Esophagus muscularis mucosa (tissue), 4 donors: Measurements from ENCODE around the gene API5. TPM values are rescaled to one million over a fixed set of nuclear protein-coding genes. Genes with fewer than 3 reads are reported as not detected.
"Not testable (repeated sequence)": the region's sequence is repeated elsewhere in the genome, so short reads cannot be mapped to it uniquely, and the experiment has no call there.

ENCODE experiments used
- DNase-seq: peaks from one replicate; pipeline ENCODE4 v3.0.0-alpha.2; 2017; ENCODE audit errors: extremely low spot score
- H3K27ac ChIP-seq, 4 donors: fragments of 200-600 bp; sonication (generic); replicated peaks in 1 of 4; 1 replicate in 3 of 4; 2 replicates in 1 of 4; pipeline ENCODE4 v1.5.1; 2016 to 2019; ENCODE audit warnings: mild to moderate bottlenecking in 1 of 4
- H3K27me3 ChIP-seq, 4 donors: fragments of 200-600 bp; sonication (generic); one replicate each; pipeline versions ENCODE4 v1.5.1 to v1.6.0; 2016 to 2019
- H3K36me3 ChIP-seq, 4 donors: fragments of 200-600 bp; sonication (generic); one replicate each; pipeline ENCODE4 v1.5.1; 2016 to 2019
- H3K4me1 ChIP-seq, 4 donors: fragments of 200-600 bp; sonication (generic); one replicate each; pipeline ENCODE4 v1.5.1; 2016 to 2019
- H3K4me3 ChIP-seq, 4 donors: fragments of 200-600 bp; sonication (generic); 1 replicate in 2 of 4; 2 replicates in 2 of 4; pipeline ENCODE4 v1.5.1; 2016 to 2019; ENCODE audit warnings: mild to moderate bottlenecking in 4 of 4, moderate library complexity in 1 of 4
- H3K9me3 ChIP-seq, 4 donors: fragments of 200-600 bp; sonication (generic); 1 replicate in 3 of 4; 2 replicates in 1 of 4; pipeline ENCODE4 v1.5.1; 2016 to 2019
- EP300 ChIP-seq: sonication (generic); formaldehyde crosslinking; IDR thresholded peaks from one replicate; pipeline ENCODE4 v1.6.1; 2017; ENCODE audit warnings: antibody characterized with exemption
- POLR2A ChIP-seq: fragments of 450-650 bp; IDR thresholded peaks from one replicate; pipeline ENCODE4 v1.6.1; 2017; ENCODE audit warnings: antibody characterized with exemption, moderate library complexity, mild to moderate bottlenecking, low read depth
- POLR2AphosphoS5 ChIP-seq, 2 donors: sonication (generic); formaldehyde crosslinking; IDR thresholded peaks; one replicate each; pipeline ENCODE4 v1.6.1; 2017; ENCODE audit warnings: antibody characterized with exemption in 2 of 2
- WGBS: methylation state at CpG from one replicate; pipeline ENCODE4 v1.1.5; 2018; 5-methylcytosine and 5-hydroxymethylcytosine counted together
- intact Hi-C: fragments of 100-400 bp; cut with DNase I; formaldehyde crosslinking; loops from one replicate; pipeline ENCODE4 v1.15.1; 2023
- total RNA-seq, 4 donors: library from RNA; depleted of rRNA; stranded (reverse); fragments of >200 nt; gene quantifications; one replicate each; pipeline versions ENCODE4 v1.1.0 to v1.2.1, GENCODE V29; 2016
- TF ChIP-seq, protein P1 (sequence below), 3 experiments: fragments of 200-600 bp in 2 of 3; fragments of 450-650 bp in 1 of 3; sonication (generic) in 2 of 3; IDR thresholded peaks; one replicate each; pipeline ENCODE4 v1.5.1; 2017 to 2019; ENCODE audit warnings: antibody characterized with exemption in 3 of 3, mild to moderate bottlenecking in 2 of 3, moderate library complexity in 1 of 3

Gene API5
- total RNA-seq, 4 donors from 2014 or later: 84.4 to 105 (median 91.9) TPM

DNA sequence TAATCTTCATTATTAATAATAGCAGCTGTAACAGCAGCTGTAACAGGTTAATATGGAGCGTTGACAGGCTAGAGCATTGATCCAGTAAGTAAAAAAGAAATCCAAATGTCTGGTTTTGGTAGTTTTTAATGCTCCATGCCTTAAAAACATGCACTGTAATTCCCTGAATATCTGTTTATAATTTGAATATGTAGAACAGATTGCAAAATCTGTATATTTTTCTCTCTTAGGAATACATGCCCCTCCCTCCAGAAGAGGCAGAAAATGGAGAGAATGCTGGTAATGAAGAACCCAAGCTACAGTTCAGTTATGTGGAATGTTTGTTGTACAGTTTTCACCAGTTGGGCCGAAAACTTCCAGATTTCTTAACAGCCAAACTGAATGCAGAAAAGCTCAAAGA lies 16.7 kb downstream of the API5 start:
- H3K27ac ChIP-seq: no peak overlapping the region

DNA sequence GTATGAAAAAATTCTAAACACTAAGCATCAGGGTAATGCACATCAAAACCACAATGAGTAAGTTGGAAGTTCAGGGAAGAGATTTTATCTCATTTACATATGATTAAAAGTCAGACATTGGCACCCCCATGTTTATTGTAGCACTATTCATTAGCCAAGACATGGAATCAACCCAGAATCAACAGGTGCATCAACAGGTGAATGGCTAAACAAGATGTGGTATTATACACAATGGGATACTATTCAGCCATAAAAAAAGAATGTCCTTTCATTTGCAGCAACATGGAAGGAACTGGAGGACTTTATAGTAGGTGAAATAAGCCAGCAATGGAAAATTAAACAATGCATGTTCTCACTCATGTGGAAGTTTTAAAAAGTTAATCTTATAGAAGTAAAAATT lies 29.4 kb downstream of the API5 start:
- no peaks in the 10 kb centered on the region for H3K27me3 ChIP-seq
- no peak overlapping the region for H3K4me3 ChIP-seq
- peaks cover 32 to 58% (median 45%) of the 10 kb centered on the region in 4 donors for H3K36me3 ChIP-seq
- no peak overlapping the region for H3K27ac ChIP-seq
- H3K4me1 ChIP-seq: no peaks in the 10 kb centered on the region
- no peak for DNase-seq
- no peaks in the 10 kb centered on the region for H3K9me3 ChIP-seq
- intact Hi-C loops: no loop called here
- TF ChIP-seq, protein P1, sequence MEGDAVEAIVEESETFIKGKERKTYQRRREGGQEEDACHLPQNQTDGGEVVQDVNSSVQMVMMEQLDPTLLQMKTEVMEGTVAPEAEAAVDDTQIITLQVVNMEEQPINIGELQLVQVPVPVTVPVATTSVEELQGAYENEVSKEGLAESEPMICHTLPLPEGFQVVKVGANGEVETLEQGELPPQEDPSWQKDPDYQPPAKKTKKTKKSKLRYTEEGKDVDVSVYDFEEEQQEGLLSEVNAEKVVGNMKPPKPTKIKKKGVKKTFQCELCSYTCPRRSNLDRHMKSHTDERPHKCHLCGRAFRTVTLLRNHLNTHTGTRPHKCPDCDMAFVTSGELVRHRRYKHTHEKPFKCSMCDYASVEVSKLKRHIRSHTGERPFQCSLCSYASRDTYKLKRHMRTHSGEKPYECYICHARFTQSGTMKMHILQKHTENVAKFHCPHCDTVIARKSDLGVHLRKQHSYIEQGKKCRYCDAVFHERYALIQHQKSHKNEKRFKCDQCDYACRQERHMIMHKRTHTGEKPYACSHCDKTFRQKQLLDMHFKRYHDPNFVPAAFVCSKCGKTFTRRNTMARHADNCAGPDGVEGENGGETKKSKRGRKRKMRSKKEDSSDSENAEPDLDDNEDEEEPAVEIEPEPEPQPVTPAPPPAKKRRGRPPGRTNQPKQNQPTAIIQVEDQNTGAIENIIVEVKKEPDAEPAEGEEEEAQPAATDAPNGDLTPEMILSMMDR (IDR thresholded peaks at IDR 0.05): no peak
- no peak for TF ChIP-seq EP300
- no peak for TF ChIP-seq POLR2A
- no peak for TF ChIP-seq POLR2AphosphoS5 (IDR thresholded peaks at IDR 0.05)

More for the DNA sequence above, 16.7 kb downstream of the API5 start:
- Histone ChIP-seq H3K27me3 (no peaks in the 10 kb centered on the region), H3K4me3 (no peak overlapping the region), H3K4me1 (no peaks in the 10 kb centered on the region), H3K36me3 (peaks cover 64 to 99% (median 96%) of the 10 kb centered on the region in 4 donors), H3K9me3 (no peaks in the 10 kb centered on the region)
- WGBS: 94% methylated on average over 2 of the region's 2 CpGs
- TF ChIP-seq POLR2A: no peak
- TF ChIP-seq EP300: no peak
- TF ChIP-seq, protein P1 (IDR thresholded peaks at IDR 0.05): no peak
- TF ChIP-seq POLR2AphosphoS5 (IDR thresholded peaks at IDR 0.05): no peak
- intact Hi-C loops: no loop called here
- DNase-seq: no peak

DNA sequence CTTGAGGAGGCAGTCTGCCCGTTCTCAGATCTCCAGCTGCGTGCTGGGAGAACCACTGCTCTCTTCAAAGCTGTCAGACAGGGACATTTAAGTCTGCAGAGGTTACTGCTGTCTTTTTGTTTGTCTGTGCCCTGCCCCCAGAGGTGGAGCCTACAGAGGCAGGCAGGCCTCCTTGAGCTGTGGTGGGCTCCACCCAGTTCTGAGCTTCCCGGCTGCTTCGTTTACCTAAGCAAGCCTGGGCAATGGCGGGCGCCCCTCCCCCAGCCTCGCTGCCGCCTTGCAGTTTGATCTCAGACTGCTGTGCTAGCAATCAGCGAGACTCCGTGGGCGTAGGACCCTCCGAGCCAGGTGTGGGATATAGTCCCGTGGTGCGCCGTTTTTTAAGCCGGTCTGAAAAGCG lies 39.6 kb downstream of the API5 start:
- H3K9me3 ChIP-seq, intact Hi-C loops, H3K4me1 ChIP-seq, DNase-seq, H3K27ac ChIP-seq, H3K27me3 ChIP-seq, H3K36me3 ChIP-seq, H3K4me3 ChIP-seq: not testable (repeated sequence)
- no CpG with 5 or more reads among the region's 17 CpGs for WGBS

DNA sequence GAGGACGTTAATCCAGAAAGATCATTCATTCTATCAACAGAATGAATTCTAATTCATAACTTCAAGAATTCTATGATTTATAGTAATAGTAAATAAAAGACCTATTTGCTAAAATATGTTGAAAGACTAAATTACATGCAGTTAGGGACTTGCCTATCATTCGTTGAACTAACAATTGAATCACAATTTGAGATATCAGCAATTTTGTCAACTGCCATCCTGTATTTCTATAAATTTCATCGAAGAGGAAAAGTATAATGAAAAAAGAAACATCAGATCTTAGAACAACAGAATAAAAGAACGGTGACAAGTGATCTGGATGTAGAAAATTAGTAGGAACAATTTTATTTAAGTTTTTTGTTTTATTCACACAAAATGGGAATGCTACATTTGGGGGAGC lies 42.5 kb downstream of the API5 start:
- Histone ChIP-seq H3K4me1 (peaks cover 0 to 9% (median 6%) of the 10 kb centered on the region in 4 donors), H3K36me3 (no peaks in the 10 kb centered on the region), H3K27me3 (no peaks in the 10 kb centered on the region), H3K4me3 (no peak overlapping the region), H3K9me3 (no peaks in the 10 kb centered on the region), H3K27ac (no peak overlapping the region)
- intact Hi-C loops: no loop called here
- DNase-seq: no peak
- 85% methylated on average over 4 of the region's 4 CpGs for WGBS
- TF ChIP-seq EP300 (no peak), POLR2AphosphoS5 (IDR thresholded peaks at IDR 0.05) (no peak), POLR2A (no peak)
- TF ChIP-seq, protein P1 (IDR thresholded peaks at IDR 0.05): no peak

DNA sequence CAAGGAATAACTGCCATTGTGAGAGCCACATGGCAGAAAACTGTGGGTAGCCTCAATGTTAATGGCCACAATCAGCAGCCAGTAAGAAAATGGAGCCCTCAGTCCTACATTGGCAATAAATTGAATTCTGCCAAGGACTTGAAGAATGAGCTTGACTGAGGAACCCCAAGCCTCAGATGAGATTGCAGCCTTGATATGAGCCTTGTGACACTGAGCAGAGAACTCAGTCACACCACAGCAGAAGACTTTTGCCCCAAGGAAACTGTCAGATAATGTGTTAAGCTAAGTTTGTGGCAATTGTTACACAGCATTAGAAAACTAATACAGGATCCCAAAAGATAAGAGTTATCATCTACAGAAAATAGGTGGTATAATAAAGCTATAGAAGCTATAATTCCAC lies 44.5 kb downstream of the API5 start:
- Histone ChIP-seq H3K9me3 (no peaks in the 10 kb centered on the region), H3K36me3 (no peaks in the 10 kb centered on the region)
- TF ChIP-seq EP300 (no peak), POLR2A (no peak), POLR2AphosphoS5 (IDR thresholded peaks at IDR 0.05) (no peak)
- TF ChIP-seq, protein P1 (IDR thresholded peaks at IDR 0.05): no peak

More for the DNA sequence above, 44.5 kb downstream of the API5 start:
- Histone ChIP-seq H3K27ac (no peak overlapping the region), H3K4me1 (peaks cover 13 to 29% (median 25%) of the 10 kb centered on the region in 4 donors), H3K4me3 (no peak overlapping the region), H3K27me3 (no peaks in the 10 kb centered on the region)
- intact Hi-C loops: loop anchor here (5.0 kb wide), 1 partner anchor 44 kb away; the partner anchor contains the start of gene API5
- DNase-seq: no peak
